ENCODE data around the gene TSSK2. TPM values are rescaled to one million over a fixed set of nuclear protein-coding genes. Genes with fewer than 3 reads are reported as not detected.

TSSK2 gene
- total and polyA plus RNA-seq, 2 donors (not counting 3 experiments of a cell fraction or from before 2014, with no cell fraction given), result not detected

GRCh38 chr22:19174106-19175025 is 43.3 kb downstream of the TSSK2 start:
- no peak overlapping the region for H3K9ac ChIP-seq (replicated peaks; ENCODE audit: extremely low read depth, insufficient read depth, low read length)

DNA sequence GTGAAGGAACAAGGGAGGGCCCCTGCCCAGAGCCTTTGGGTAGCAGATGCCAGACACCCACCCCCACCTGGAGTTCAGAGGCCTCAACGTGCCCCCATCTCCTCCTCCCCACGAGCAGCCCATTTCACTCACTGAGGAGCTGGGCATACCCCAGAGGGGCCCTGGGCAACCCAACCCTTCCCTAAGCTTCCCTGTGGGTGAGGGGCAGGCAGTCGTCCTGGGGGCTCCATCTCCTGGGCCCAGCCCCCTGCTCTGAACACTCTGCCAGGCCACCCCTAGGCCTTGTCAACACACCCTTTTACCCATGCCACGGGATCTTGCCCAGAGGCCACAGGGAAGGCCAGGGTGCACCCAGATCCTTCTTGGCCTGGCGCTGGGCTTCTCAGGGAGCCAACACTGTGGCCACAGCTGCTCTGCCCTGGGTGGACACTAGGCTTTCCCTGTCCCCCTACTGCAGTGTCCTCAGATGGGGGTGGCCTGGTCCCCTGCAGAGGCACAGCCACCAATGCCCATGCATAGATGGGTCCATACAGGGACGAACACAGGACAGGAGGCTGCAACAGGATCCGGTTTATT is 44.0 kb downstream of the TSSK2 start:
- intact Hi-C loops (cut with micrococcal nuclease), result loop anchor here (5.0 kb wide), 1 partner anchor 272 kb away; the partner anchor contains the start of gene C22orf39
- no TSS peak for BruUV-seq (replicated peaks)
- Histone ChIP-seq H3K36me3 (ENCODE audit: control insufficient read depth in 2 of 2, extremely low read depth in 1 of 2, insufficient read depth in 2 of 2, low read length in 2 of 2) (peaks cover 0 to 5% of the 10 kb centered on the region in 2 experiments), H3K27me3 (ENCODE audit: control insufficient read depth in 2 of 2, insufficient read depth in 2 of 2, low read length in 2 of 2) (no peaks in the 10 kb centered on the region), H3K4me2 (ENCODE audit: insufficient read depth, low read length) (no peak overlapping the region), H3K79me2 (ENCODE audit: control insufficient read depth, insufficient read depth, low read length) (peaks cover 36% of the 10 kb centered on the region), H4K20me1 (replicated peaks; ENCODE audit: control insufficient read depth, extremely low read depth, insufficient read depth, low read length) (no peaks in the 10 kb centered on the region), H3K4me1 (ENCODE audit: control insufficient read depth, extremely low read depth, insufficient read depth, low read length) (peaks cover 25% of the 10 kb centered on the region), H3K27ac (ENCODE audit: insufficient read depth, low read depth, low read length) (no peak overlapping the region), H3K9me3 (replicated peaks; ENCODE audit: control insufficient read depth, insufficient read depth, low read length) (no peaks in the 10 kb centered on the region), H3K9ac (replicated peaks; ENCODE audit: extremely low read depth, insufficient read depth, low read length) (no peak overlapping the region), H3K4me3 (replicated peaks in 1 of 3; ENCODE audit: insufficient read depth in 1 of 3, low read depth in 1 of 3, low read length in 3 of 3) (no peak overlapping the region), H2AFZ (ENCODE audit: low read depth, low read length) (no peak overlapping the region), H3K9me1 (replicated peaks; ENCODE audit: control insufficient read depth, extremely low read depth, insufficient read depth, low read length) (no peaks in the 10 kb centered on the region)
- ChIA-PET CTCF (interaction anchor here (1.6 kb wide), 1 partner anchor 31 kb away, joined by 5 read pairs; the partner anchor contains the start of gene ESS2), POLR2A (no interaction called here)
- DNase-seq (ENCODE audit: low read depth, low spot score) (no peak), FAIRE-seq (no peak)
- TF ChIP-seq GATA2 (IDR thresholded peaks at IDR 0.05; ENCODE audit: insufficient read depth, insufficient read length, low read depth, low read length) (no peak), MAX (IDR thresholded peaks at IDR 0.05; ENCODE audit: insufficient read depth, insufficient read length) (no peak), POLR2A (IDR thresholded peaks at IDR 0.05; ENCODE audit: low read depth, low read length) (no peak), JUN (IDR thresholded peaks at IDR 0.05; ENCODE audit: borderline replicate concordance, insufficient read depth, insufficient read length, low read depth) (no peak), FOS (IDR thresholded peaks at IDR 0.05; ENCODE audit: borderline replicate concordance, insufficient read depth, low read length) (no peak), POLR2AphosphoS5 (IDR thresholded peaks at IDR 0.05; ENCODE audit: insufficient read depth, low read depth, low read length) (no peak), MYC (IDR thresholded peaks at IDR 0.05; ENCODE audit: low read depth, low read length) (no peak), EZH2 (IDR thresholded peaks at IDR 0.05; ENCODE audit: borderline replicate concordance, low read depth, low read length, severe bottlenecking) (no peak)
- TF ChIP-seq, protein P1, sequence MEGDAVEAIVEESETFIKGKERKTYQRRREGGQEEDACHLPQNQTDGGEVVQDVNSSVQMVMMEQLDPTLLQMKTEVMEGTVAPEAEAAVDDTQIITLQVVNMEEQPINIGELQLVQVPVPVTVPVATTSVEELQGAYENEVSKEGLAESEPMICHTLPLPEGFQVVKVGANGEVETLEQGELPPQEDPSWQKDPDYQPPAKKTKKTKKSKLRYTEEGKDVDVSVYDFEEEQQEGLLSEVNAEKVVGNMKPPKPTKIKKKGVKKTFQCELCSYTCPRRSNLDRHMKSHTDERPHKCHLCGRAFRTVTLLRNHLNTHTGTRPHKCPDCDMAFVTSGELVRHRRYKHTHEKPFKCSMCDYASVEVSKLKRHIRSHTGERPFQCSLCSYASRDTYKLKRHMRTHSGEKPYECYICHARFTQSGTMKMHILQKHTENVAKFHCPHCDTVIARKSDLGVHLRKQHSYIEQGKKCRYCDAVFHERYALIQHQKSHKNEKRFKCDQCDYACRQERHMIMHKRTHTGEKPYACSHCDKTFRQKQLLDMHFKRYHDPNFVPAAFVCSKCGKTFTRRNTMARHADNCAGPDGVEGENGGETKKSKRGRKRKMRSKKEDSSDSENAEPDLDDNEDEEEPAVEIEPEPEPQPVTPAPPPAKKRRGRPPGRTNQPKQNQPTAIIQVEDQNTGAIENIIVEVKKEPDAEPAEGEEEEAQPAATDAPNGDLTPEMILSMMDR (IDR thresholded peaks at IDR 0.05; ENCODE audit: extremely low read depth in 1 of 2, insufficient read depth in 1 of 2, low read depth in 1 of 2, low read length in 2 of 2), result no peak
- dilution Hi-C loops (cut with MboI; ENCODE audit: extremely low pct_ligation_motif_present, low sequenced_read_pairs), result no loop called here

More at GRCh38 chr22:19174106-19175025, 43.3 kb downstream of the TSSK2 start:
- H3K4me2 ChIP-seq (ENCODE audit: insufficient read depth, low read length), result no peak overlapping the region
- H3K36me3 ChIP-seq (ENCODE audit: control insufficient read depth in 2 of 2, extremely low read depth in 1 of 2, insufficient read depth in 2 of 2, low read length in 2 of 2), result peaks cover 0 to 5% of the 10 kb centered on the region in 2 experiments
- peaks cover 36% of the 10 kb centered on the region for H3K79me2 ChIP-seq (ENCODE audit: control insufficient read depth, insufficient read depth, low read length)
- intact Hi-C loops (cut with micrococcal nuclease) (loop anchor here (5.0 kb wide), 1 partner anchor 273 kb away; the partner anchor contains the start of gene C22orf39), dilution Hi-C loops (cut with MboI; ENCODE audit: extremely low pct_ligation_motif_present, low sequenced_read_pairs) (no loop called here)
- DNase-seq (ENCODE audit: low read depth, low spot score), result no peak
- no peaks in the 10 kb centered on the region for H4K20me1 ChIP-seq (replicated peaks; ENCODE audit: control insufficient read depth, extremely low read depth, insufficient read depth, low read length)
- POLR2A ChIA-PET, result no interaction called here
- H3K27me3 ChIP-seq (ENCODE audit: control insufficient read depth in 2 of 2, insufficient read depth in 2 of 2, low read length in 2 of 2), result peaks cover 3 to 6% of the 10 kb centered on the region in 2 experiments
- CTCF ChIA-PET, result interaction anchor here (1.6 kb wide), 1 partner anchor 30 kb away, joined by 5 read pairs; the partner anchor contains the start of gene ESS2
- H3K4me1 ChIP-seq (ENCODE audit: control insufficient read depth, extremely low read depth, insufficient read depth, low read length), result peaks cover 25% of the 10 kb centered on the region
- H2AFZ ChIP-seq (ENCODE audit: low read depth, low read length), result no peak overlapping the region
- BruUV-seq (replicated peaks), result no TSS peak
- no peaks in the 10 kb centered on the region for H3K9me1 ChIP-seq (replicated peaks; ENCODE audit: control insufficient read depth, extremely low read depth, insufficient read depth, low read length)
- FAIRE-seq, result no peak
- H3K27ac ChIP-seq (ENCODE audit: insufficient read depth, low read depth, low read length), result no peak overlapping the region
- no peaks in the 10 kb centered on the region for H3K9me3 ChIP-seq (replicated peaks; ENCODE audit: control insufficient read depth, insufficient read depth, low read length)
- peak; percentile 22 for TF ChIP-seq POLR2AphosphoS5 (IDR thresholded peaks at IDR 0.05; ENCODE audit: insufficient read depth, low read depth, low read length)
- no peak for TF ChIP-seq GATA2 (IDR thresholded peaks at IDR 0.05; ENCODE audit: insufficient read depth, insufficient read length, low read depth, low read length)
- TF ChIP-seq EZH2 (IDR thresholded peaks at IDR 0.05; ENCODE audit: borderline replicate concordance, low read depth, low read length, severe bottlenecking), result no peak
- TF ChIP-seq POLR2A (IDR thresholded peaks at IDR 0.05; ENCODE audit: low read depth, low read length), result peak; percentile 30
- no peak overlapping the region for H3K4me3 ChIP-seq (replicated peaks in 1 of 3; ENCODE audit: insufficient read depth in 1 of 3, low read depth in 1 of 3, low read length in 3 of 3)
